ENCODE results near the gene CD34.

GRCh38 chr1:207868774-207869721 lies 41.9 kb downstream of the CD34 start:
- TF ChIP-seq POLR2A (IDR thresholded peaks at IDR 0.05; ENCODE audit: extremely low read depth, insufficient read length) = peak; percentile 31
- peak; percentile 38 for TF ChIP-seq CTCF (IDR thresholded peaks at IDR 0.05; ENCODE audit: low read depth, low read length)
- no peak for TF ChIP-seq MAX (IDR thresholded peaks at IDR 0.05; ENCODE audit: low read depth, low read length)
- peak; percentile 57 for TF ChIP-seq MYC (IDR thresholded peaks at IDR 0.05; ENCODE audit: low read depth, low read length)

Data from NB4 (cell line).